Measurements from ENCODE around the gene CSNK1A1. TPM values are rescaled to one million over a fixed set of nuclear protein-coding genes. Genes with fewer than 3 reads are reported as not detected.
"Not testable (repeated sequence)": the region's sequence is repeated elsewhere in the genome, so short reads cannot be mapped to it uniquely, and the experiment has no call there.

The CSNK1A1 gene
- total RNA-seq = 176 and 194 TPM in 2 replicates

- H3K9me3 Mint-ChIP-seq = no peaks in the 10 kb centered on the region
- peaks cover 20% of the 10 kb centered on the region for H3K4me1 Mint-ChIP-seq (ENCODE audit: low read depth)
- DNase-seq (ENCODE audit: low spot score) = peak; percentile 99
- peak within 1 kb of the TSS; percentile 100 for H3K27ac Mint-ChIP-seq
- intact Hi-C loops (cut with micrococcal nuclease) = loop anchor here (1.0 to 2.0 kb wide), 4 partner anchors 11 to 449 kb away; partner anchors contain the start of genes GRPEL2, HMGXB3 and TIGD6
- H3K36me3 Mint-ChIP-seq (ENCODE audit: low read depth) = peaks cover 39% of the 10 kb centered on the region
- H3K27me3 Mint-ChIP-seq (ENCODE audit: low read depth) = no peaks in the 10 kb centered on the region
- peak within 1 kb of the TSS; percentile 96 for H3K4me3 Mint-ChIP-seq (ENCODE audit: low read depth)
Observed at GRCh38 chr5:149551227-149552037, at the start of gene CSNK1A1. Gene CSNK1A1 (minus strand): TSS chr5:149551439. CDS start chr5:149550964, 475 bp downstream.

- no peak overlapping the region for H3K27ac Mint-ChIP-seq
- H3K27me3 Mint-ChIP-seq (ENCODE audit: low read depth) = no peaks in the 10 kb centered on the region
Observed at GRCh38 chr5:149600932-149601331, 49.7 kb upstream of the CSNK1A1 start.

GRCh38 chr5:149599375-149599774, 48.1 kb upstream of the CSNK1A1 start:
- Mint-ChIP-seq H3K4me1 (ENCODE audit: low read depth) (no peaks in the 10 kb centered on the region), H3K36me3 (ENCODE audit: low read depth) (no peaks in the 10 kb centered on the region), H3K4me3 (ENCODE audit: low read depth) (no peak overlapping the region), H3K9me3 (no peaks in the 10 kb centered on the region), H3K27me3 (ENCODE audit: low read depth) (no peaks in the 10 kb centered on the region), H3K27ac (no peak overlapping the region)
- intact Hi-C loops (cut with micrococcal nuclease) = no loop called here
- DNase-seq (ENCODE audit: low spot score) = no peak

More at GRCh38 chr5:149600932-149601331, 49.7 kb upstream of the CSNK1A1 start:
- Mint-ChIP-seq H3K4me1 (ENCODE audit: low read depth) (peaks cover 4% of the 10 kb centered on the region), H3K4me3 (ENCODE audit: low read depth) (no peak overlapping the region), H3K36me3 (ENCODE audit: low read depth) (no peaks in the 10 kb centered on the region), H3K9me3 (no peaks in the 10 kb centered on the region)
- no peak for DNase-seq (ENCODE audit: low spot score)
- intact Hi-C loops (cut with micrococcal nuclease) = no loop called here

GRCh38 chr5:149598966-149599365, 47.7 kb upstream of the CSNK1A1 start:
- no peak for DNase-seq (ENCODE audit: low spot score)
- Mint-ChIP-seq H3K4me3 (ENCODE audit: low read depth) (no peak overlapping the region), H3K36me3 (ENCODE audit: low read depth) (no peaks in the 10 kb centered on the region), H3K9me3 (no peaks in the 10 kb centered on the region), H3K27me3 (ENCODE audit: low read depth) (no peaks in the 10 kb centered on the region), H3K4me1 (ENCODE audit: low read depth) (no peaks in the 10 kb centered on the region), H3K27ac (no peak overlapping the region)
- intact Hi-C loops (cut with micrococcal nuclease) = no loop called here

- H3K27ac Mint-ChIP-seq; H3K9me3 Mint-ChIP-seq; DNase-seq (ENCODE audit: low spot score); H3K4me1 Mint-ChIP-seq (ENCODE audit: low read depth); H3K36me3 Mint-ChIP-seq (ENCODE audit: low read depth); intact Hi-C loops (cut with micrococcal nuclease); H3K27me3 Mint-ChIP-seq (ENCODE audit: low read depth); H3K4me3 Mint-ChIP-seq (ENCODE audit: low read depth): not testable (repeated sequence)
Observed at GRCh38 chr5:149598234-149598633, 47.0 kb upstream of the CSNK1A1 start.

GRCh38 chr5:149597618-149598017, 46.4 kb upstream of the CSNK1A1 start:
- Mint-ChIP-seq H3K27ac (no peak overlapping the region), H3K9me3 (no peaks in the 10 kb centered on the region), H3K36me3 (ENCODE audit: low read depth) (no peaks in the 10 kb centered on the region), H3K4me3 (ENCODE audit: low read depth) (no peak overlapping the region), H3K4me1 (ENCODE audit: low read depth) (no peaks in the 10 kb centered on the region), H3K27me3 (ENCODE audit: low read depth) (peaks cover 2% of the 10 kb centered on the region)
- intact Hi-C loops (cut with micrococcal nuclease) = no loop called here
- no peak for DNase-seq (ENCODE audit: low spot score)

GRCh38 chr5:149596712-149597111, 45.5 kb upstream of the CSNK1A1 start:
- intact Hi-C loops (cut with micrococcal nuclease) = no loop called here
- Mint-ChIP-seq H3K36me3 (ENCODE audit: low read depth) (no peaks in the 10 kb centered on the region), H3K9me3 (no peaks in the 10 kb centered on the region), H3K4me1 (ENCODE audit: low read depth) (no peaks in the 10 kb centered on the region), H3K4me3 (ENCODE audit: low read depth) (no peak overlapping the region), H3K27ac (no peak overlapping the region), H3K27me3 (ENCODE audit: low read depth) (peaks cover 2% of the 10 kb centered on the region)
- DNase-seq (ENCODE audit: low spot score) = no peak

- H3K9me3 Mint-ChIP-seq; H3K4me3 Mint-ChIP-seq (ENCODE audit: low read depth); H3K4me1 Mint-ChIP-seq (ENCODE audit: low read depth); H3K36me3 Mint-ChIP-seq (ENCODE audit: low read depth); intact Hi-C loops (cut with micrococcal nuclease); H3K27ac Mint-ChIP-seq; H3K27me3 Mint-ChIP-seq (ENCODE audit: low read depth); DNase-seq (ENCODE audit: low spot score): not testable (repeated sequence)
Observed at GRCh38 chr5:149595105-149595504, 43.9 kb upstream of the CSNK1A1 start.

GRCh38 chr5:149594206-149594895, 43.1 kb upstream of the CSNK1A1 start:
- H3K9me3 Mint-ChIP-seq = no peaks in the 10 kb centered on the region
- H3K36me3 Mint-ChIP-seq (ENCODE audit: low read depth) = no peaks in the 10 kb centered on the region
- intact Hi-C loops (cut with micrococcal nuclease) = no loop called here
- peaks cover 2% of the 10 kb centered on the region for H3K27me3 Mint-ChIP-seq (ENCODE audit: low read depth)
- no peak overlapping the region for H3K27ac Mint-ChIP-seq
- no peaks in the 10 kb centered on the region for H3K4me1 Mint-ChIP-seq (ENCODE audit: low read depth)
- no peak for DNase-seq (ENCODE audit: low spot score)
- no peak overlapping the region for H3K4me3 Mint-ChIP-seq (ENCODE audit: low read depth)

GRCh38 chr5:149593370-149593769, 42.1 kb upstream of the CSNK1A1 start:
- DNase-seq (ENCODE audit: low spot score) = no peak
- H3K27me3 Mint-ChIP-seq (ENCODE audit: low read depth) = peaks cover 2% of the 10 kb centered on the region
- no peaks in the 10 kb centered on the region for H3K4me1 Mint-ChIP-seq (ENCODE audit: low read depth)
- no peaks in the 10 kb centered on the region for H3K9me3 Mint-ChIP-seq
- H3K27ac Mint-ChIP-seq = no peak overlapping the region
- H3K4me3 Mint-ChIP-seq (ENCODE audit: low read depth) = no peak overlapping the region
- intact Hi-C loops (cut with micrococcal nuclease) = no loop called here
- H3K36me3 Mint-ChIP-seq (ENCODE audit: low read depth) = no peaks in the 10 kb centered on the region

GRCh38 chr5:149588936-149589335, 37.7 kb upstream of the CSNK1A1 start:
- intact Hi-C loops (cut with micrococcal nuclease) = no loop called here
- peaks cover 2% of the 10 kb centered on the region for H3K27me3 Mint-ChIP-seq (ENCODE audit: low read depth)
- H3K27ac Mint-ChIP-seq = no peak overlapping the region
- H3K4me1 Mint-ChIP-seq (ENCODE audit: low read depth) = peaks cover 6% of the 10 kb centered on the region
- H3K4me3 Mint-ChIP-seq (ENCODE audit: low read depth) = no peak overlapping the region
- H3K36me3 Mint-ChIP-seq (ENCODE audit: low read depth) = no peaks in the 10 kb centered on the region
- no peaks in the 10 kb centered on the region for H3K9me3 Mint-ChIP-seq
- no peak for DNase-seq (ENCODE audit: low spot score)

- H3K4me3 Mint-ChIP-seq (ENCODE audit: low read depth) = no peak overlapping the region
- H3K36me3 Mint-ChIP-seq (ENCODE audit: low read depth) = no peaks in the 10 kb centered on the region
- no peaks in the 10 kb centered on the region for H3K27me3 Mint-ChIP-seq (ENCODE audit: low read depth)
- H3K27ac Mint-ChIP-seq = no peak overlapping the region
- intact Hi-C loops (cut with micrococcal nuclease) = no loop called here
- H3K4me1 Mint-ChIP-seq (ENCODE audit: low read depth) = peaks cover 6% of the 10 kb centered on the region
- DNase-seq (ENCODE audit: low spot score) = no peak
- no peaks in the 10 kb centered on the region for H3K9me3 Mint-ChIP-seq
Observed at GRCh38 chr5:149586708-149587318, 35.6 kb upstream of the CSNK1A1 start.

- Mint-ChIP-seq H3K4me1 (ENCODE audit: low read depth) (peaks cover 9% of the 10 kb centered on the region), H3K27ac (no peak overlapping the region), H3K36me3 (ENCODE audit: low read depth) (no peaks in the 10 kb centered on the region), H3K4me3 (ENCODE audit: low read depth) (no peak overlapping the region), H3K9me3 (no peaks in the 10 kb centered on the region), H3K27me3 (ENCODE audit: low read depth) (no peaks in the 10 kb centered on the region)
- intact Hi-C loops (cut with micrococcal nuclease) = no loop called here
- no peak for DNase-seq (ENCODE audit: low spot score)
Observed at GRCh38 chr5:149585910-149586309, 34.7 kb upstream of the CSNK1A1 start.
